GM13977 (cell line): ENCODE results near the gene LDLRAP1.

Source experiments
- DNase-seq: peaks from one replicate; pipeline ENCODE4 v3.0.0; 2012; ENCODE audit warnings: low spot score
- in situ Hi-C: fragments of 300-500 bp; cut with MboI; formaldehyde crosslinking; loops from one replicate; pipeline ENCODE4 v1.12.0; 2022; ENCODE audit warnings: low sequenced_read_pairs, low pct_unique_long_range_greater_than_20kb, mixed read lengths, inconsistent platforms; ENCODE audit not compliant: unreplicated experiment
- TF ChIP-seq, protein P1 (sequence below): IDR thresholded peaks from 2 replicates; pipeline ENCODE4 v1.5.1; 2012; ENCODE audit warnings: mild to moderate bottlenecking, control low read depth; ENCODE audit not compliant: insufficient read depth; ENCODE audit errors: extremely low read depth, missing control alignments

Gene LDLRAP1

DNA sequence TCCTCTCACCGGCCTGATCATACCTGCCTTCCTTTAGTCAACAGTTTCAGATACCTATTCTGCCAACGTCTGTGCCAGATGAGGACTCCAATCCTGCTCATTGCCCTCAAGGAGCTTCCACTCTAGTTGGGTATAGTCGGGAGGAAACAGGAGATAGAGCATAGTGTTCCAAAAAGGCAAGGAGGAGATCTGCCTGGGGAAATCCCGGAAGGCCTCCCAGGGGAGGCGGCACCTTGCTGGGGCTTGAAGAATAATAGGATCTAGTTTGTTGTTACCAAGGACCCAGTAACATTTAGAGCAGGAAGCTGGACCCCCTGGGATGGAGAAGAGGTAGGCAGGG, 12.3 kb downstream of the LDLRAP1 start:
- TF ChIP-seq, protein P1, sequence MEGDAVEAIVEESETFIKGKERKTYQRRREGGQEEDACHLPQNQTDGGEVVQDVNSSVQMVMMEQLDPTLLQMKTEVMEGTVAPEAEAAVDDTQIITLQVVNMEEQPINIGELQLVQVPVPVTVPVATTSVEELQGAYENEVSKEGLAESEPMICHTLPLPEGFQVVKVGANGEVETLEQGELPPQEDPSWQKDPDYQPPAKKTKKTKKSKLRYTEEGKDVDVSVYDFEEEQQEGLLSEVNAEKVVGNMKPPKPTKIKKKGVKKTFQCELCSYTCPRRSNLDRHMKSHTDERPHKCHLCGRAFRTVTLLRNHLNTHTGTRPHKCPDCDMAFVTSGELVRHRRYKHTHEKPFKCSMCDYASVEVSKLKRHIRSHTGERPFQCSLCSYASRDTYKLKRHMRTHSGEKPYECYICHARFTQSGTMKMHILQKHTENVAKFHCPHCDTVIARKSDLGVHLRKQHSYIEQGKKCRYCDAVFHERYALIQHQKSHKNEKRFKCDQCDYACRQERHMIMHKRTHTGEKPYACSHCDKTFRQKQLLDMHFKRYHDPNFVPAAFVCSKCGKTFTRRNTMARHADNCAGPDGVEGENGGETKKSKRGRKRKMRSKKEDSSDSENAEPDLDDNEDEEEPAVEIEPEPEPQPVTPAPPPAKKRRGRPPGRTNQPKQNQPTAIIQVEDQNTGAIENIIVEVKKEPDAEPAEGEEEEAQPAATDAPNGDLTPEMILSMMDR = no peak
- in situ Hi-C loops = no loop called here
- DNase-seq = no peak

DNA sequence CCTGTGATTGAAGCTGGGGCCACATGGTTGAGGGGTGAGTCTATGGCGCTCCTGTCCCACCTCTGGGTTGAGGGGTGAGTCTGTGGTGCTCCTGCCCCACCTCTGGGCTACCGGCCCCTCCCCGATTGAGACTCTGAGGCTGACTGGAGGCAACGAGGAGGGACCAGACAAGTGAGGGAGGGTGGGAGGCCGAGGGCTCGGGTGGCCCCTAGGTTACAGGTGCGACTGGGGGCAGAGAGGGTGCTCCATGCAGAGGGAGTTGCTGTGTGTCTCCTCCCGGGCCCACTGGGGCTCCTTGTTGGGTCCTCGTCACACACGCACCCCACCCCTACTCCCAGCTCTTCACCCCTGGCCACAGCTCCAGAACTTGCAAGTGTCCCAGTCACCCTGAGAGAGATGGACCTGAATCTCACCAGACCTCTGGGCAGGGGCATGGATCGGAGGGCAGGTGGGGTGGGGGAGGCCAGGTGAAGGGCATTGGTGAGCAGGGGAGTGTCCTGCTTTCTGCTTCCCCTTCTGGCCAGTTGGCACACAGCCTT, 12.8 kb downstream of the LDLRAP1 start:
- TF ChIP-seq, protein P1 = no peak
- in situ Hi-C loops = no loop called here

DNA sequence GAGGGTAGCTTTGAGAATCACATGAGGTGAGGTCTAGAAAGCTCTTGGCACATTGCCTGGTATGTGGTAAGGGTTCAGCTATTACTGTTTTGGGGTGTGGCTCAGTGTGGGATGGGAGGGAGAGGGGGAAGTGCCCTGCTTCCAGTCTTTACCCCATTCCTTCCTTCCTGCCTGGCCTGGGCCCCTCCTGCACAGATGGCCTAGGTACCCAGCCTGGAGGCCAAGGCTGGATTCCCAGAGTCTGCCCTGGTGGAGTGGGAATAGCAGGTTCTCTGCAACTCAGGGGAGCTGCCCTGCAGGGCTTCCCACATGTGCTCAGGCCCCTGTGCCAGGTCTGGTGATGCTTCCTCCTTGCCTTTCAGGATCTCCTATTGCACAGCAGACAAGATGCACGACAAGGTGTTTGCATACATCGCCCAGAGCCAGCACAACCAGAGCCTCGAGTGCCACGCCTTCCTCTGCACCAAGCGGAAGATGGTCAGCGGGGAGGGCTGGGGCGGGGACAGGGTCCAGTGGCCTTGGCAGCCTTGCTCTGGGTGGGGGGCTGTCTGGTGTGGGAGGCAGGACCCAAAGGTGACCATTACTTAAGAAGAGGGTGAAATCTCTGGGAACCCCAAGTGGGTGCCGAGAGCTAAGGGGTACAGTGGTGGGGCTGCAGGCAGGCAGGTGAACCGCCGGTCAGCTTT, 13.5 kb downstream of the LDLRAP1 start:
- TF ChIP-seq, protein P1 = no peak
- DNase-seq = no peak
- in situ Hi-C loops = no loop called here

More for the DNA sequence above, 12.8 kb downstream of the LDLRAP1 start:
- DNase-seq = no peak

DNA sequence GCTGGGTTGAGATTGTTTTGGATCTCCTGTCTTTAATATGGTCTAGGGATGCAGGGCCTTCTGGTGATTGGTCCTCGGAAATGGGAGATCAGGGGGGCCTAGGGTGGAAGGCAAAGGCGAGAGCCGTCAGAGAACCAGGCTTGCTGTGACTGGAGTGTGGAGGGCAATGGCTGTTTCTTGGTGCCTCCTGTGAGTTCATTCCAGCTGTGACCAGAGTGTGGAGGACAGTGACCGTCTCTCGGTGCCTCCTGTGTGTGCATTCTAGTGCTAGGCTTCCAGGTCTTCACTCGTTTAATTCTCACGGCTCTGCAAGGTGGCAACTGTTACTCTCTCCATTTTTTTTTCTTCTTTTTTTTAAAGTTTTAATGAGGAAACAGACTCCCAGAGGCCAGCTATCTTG, 14.1 kb downstream of the LDLRAP1 start:
- in situ Hi-C loops = no loop called here
- TF ChIP-seq, protein P1 = no peak
- no peak for DNase-seq

DNA sequence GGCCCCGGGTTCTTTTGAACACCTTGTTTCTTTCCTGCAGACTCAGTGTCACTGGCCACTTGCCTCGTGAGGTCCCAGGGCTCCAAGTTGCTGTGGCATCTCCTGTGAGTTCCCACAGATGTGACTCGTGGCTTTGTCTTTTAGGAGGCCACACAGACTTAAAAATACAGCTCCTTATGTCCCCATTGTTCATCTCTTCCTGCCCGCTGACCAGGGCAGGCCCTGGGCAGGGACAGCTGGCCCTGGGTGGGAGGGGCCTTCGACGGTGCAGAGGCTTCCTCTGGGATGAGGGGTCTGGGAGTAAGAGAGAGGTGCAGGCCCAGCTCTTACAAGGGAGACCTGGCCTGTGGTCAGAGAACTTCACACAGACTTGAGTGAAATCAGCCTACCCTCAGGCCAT, 15.6 kb downstream of the LDLRAP1 start:
- no peak for DNase-seq
- in situ Hi-C loops = no loop called here
- TF ChIP-seq, protein P1 = no peak

DNA sequence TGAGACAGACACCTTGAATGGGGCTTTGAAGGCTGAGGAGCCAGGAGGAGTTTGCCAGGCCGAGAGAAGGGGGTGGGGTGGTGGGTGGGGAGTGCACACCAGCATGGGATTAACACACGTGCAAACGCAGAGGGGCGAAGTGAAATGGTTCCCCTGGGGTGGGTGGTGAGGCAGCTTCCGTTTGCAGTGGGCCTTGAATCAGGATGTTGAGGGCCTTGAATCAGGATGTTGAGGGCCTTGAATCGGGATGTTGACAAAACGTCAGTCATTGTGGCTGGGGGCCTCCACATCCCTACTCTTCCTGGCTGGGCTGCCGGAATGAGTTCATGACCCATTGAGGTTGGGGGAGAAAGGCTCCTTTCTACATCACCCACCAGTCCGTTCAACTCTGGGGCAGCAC, 16.6 kb downstream of the LDLRAP1 start:
- TF ChIP-seq, protein P1 = no peak
- no peak for DNase-seq
- in situ Hi-C loops = no loop called here
